Stimulated activated CD4-positive, alpha-beta T cell treated with anti-CD3 and anti-CD28 coated beads, Interleukin-1b, Interleukin-23, amount 100 ng/mL, for 4 hours (primary cell): Measurements from ENCODE around the gene SVOP.

Experiments
- DNase-seq, 2 donors: peaks; one replicate each; pipeline ENCODE4 v3.0.0-alpha.2; 2020; ENCODE audit warnings: low read depth in 2 of 2

SVOP gene

DNA sequence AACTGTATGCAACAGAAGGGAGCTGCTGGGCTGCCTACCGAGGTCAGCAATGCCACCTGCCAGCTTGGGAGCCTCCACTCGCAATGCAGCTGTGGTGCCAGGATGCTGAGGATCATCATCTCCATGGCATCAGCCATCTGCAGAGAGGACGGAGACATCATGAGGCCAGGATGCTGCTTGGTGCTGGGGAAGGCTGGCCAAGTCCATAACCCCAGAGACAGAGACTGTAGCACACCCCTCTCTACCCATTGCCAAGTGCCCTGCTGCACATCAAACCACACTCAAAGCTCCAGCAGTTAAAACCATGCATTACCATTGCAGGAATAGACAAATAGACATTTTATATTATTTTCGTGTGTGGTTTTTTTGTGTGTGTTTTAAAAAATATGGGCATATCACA is 43.5 kb downstream of the SVOP start:
- DNase-seq: no peak

DNA sequence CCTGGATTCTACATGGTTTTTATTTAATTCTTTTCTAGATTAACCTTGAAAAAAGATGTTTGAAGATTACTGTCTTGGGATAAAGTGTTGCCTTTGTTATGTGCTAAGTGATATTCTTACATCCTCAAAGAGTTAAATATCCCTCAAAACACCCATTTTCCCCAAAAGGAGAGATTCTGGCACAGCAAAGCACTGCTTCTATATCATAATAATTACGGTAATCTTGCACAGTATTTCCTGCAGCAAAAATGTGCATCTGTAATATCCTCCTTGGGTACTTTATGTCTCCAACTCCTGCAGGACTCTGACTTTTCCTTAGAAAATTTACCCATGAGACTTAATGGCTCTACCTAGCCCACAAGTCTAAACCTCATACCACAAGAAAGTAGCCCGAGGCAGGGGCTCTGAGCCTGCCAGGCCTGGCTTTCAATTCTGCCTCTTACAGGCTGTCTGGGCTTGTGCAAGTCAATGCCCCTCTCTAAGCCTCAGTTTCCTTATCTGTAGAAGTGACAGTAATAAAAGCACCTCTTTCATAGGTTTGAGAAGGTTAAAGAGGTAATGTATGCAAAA is 45.8 kb downstream of the SVOP start:
- no peak for DNase-seq

DNA sequence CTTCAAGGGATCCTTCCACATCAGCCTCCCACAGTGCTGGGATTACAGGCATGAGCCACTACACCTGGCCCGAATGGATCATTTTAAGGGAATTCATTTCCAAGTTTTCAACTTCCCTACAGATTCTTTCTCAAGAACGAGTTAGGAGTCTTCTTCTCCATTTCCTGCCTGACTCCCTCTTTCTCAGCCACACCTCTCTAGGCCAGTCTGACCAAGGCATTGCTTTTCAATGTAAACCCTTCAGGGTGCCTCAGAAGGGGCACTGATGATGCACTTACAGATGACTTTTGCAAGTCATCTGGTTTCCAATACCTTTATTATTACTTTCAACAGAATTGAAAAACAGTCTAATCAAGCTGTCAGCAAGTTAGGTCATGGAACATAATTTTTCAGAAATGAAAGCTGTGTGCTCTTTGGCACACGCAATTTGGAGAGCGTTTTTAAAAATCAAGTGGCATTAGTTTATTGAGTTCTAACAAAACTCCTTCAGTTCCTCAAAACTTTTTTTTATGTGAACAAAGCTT is 47.2 kb downstream of the SVOP start:
- no peak for DNase-seq

DNA sequence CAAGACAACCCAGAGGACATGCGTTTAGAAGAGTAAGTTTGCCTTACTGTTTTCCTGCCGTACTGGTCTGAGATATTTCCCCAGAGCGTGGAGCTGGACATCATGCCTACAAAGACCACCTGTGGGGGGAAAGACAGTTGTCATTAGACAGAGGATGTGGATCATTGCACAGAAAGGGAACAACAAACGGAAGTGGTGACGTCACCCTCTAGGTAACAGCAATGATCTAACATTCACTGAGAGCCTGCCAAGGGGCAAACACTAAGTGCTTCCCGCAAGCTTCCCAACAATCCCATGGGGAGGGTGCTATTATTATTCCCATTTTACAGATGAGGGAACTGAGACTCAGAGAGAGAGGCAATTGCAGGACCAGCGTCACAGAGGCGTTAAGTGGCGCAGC is 48.5 kb downstream of the SVOP start:
- no peak for DNase-seq

DNA sequence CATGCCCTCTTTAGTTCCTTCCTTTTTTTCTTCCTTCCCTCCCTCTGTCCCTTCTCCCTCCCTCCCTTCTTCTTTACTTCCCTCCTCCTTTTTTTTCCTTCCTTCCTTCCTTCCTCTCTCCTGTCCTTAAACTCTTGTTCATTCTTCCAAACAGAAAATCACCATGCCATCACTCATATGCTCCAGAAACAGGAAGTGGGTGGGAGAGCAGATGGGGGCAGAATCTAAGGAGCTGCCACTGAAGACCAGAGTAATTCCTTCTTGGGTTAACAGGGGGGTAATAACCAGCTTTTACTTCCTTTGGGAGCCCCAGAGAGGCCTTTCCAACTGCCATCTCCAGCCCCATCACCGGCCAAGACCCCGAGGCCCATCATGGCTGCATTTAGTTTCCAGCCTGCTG is 51.2 kb downstream of the SVOP start:
- DNase-seq: no peak

DNA sequence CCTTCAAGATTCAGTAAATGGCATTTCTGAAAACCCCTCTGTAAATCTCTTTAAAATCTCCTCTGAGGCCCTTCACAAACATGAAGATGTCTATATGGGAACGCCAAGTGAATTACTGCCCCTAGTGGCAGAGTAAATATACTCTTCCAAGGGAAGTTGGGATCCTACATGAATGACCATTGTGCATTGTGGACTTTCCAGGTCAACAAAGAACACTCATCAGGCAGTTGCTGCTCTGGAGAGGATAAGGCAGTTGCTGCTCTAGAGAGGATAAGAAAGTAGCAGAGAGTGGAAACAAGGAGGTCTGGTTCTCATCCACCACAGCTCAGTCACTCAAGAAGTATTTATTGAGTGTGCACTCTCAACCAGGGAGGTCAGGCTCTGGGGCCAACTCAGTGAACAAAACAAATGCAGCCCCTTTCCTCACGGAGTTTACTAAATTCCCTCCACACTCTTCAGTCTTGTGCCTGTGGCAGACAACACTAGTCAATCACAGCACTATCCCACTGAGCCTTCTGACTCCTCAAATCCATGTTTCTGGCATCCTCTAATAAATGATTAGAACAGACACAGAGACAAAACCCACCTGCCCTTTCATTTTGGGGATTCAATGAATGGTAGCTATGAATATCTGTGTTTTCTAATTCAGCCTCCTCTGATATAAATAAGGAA is 52.9 kb downstream of the SVOP start:
- DNase-seq: no peak

DNA sequence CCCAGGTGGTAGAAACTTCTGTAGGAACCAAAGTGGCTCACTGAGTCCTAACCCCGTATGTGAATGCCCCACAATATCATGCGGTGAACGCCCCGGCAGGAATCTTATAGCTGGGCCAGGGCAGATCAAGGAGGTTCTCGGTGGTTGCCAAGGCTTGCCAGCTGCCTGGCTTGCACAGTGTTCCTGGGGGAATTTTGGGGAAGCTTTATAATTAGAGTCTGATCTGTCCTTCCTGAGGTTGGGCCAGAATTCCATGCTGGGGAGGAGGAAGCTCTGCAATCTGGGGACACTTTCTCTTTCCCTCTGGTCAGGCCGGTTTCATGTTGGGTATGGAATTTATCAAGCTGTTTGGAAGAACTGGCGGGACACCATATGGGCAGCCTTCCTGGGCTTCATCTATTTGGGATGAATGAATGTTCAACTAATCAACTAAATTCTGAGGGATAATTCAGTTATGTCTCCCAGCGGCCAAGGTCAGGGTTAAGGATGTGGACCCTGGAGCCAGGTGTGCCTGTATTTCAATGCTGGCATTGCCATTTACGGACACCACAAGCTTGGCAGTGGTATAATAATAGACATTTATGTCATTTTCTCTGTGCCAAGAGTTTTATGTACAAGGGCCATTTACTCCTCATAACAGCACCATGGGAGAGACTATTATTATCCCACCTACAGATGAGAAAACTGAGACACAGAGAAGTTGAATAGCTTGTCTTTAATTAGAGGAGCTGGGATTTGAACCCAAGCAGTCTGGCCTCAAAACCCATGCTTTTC is 54.3 kb downstream of the SVOP start:
- no peak for DNase-seq

DNA sequence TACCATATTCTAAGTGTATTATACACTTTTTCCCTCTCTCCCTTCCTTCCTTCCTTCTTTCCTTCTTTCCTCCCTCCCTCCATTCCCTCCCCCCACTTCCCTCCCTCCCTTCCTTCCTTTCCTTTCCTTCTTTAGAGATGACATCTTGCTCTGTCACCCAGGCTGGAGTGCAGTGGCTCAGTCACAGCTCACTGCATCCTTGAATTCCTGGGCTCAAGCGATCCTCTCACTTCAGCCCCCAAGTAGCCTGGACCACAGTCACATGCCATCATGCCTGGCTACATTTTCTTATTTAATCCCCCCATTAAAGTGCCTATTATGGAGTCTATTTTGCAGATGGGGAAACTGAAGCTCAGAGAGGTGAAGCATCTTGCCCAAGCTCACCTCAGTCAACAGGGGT is 55.0 kb downstream of the SVOP start:
- no peak for DNase-seq

DNA sequence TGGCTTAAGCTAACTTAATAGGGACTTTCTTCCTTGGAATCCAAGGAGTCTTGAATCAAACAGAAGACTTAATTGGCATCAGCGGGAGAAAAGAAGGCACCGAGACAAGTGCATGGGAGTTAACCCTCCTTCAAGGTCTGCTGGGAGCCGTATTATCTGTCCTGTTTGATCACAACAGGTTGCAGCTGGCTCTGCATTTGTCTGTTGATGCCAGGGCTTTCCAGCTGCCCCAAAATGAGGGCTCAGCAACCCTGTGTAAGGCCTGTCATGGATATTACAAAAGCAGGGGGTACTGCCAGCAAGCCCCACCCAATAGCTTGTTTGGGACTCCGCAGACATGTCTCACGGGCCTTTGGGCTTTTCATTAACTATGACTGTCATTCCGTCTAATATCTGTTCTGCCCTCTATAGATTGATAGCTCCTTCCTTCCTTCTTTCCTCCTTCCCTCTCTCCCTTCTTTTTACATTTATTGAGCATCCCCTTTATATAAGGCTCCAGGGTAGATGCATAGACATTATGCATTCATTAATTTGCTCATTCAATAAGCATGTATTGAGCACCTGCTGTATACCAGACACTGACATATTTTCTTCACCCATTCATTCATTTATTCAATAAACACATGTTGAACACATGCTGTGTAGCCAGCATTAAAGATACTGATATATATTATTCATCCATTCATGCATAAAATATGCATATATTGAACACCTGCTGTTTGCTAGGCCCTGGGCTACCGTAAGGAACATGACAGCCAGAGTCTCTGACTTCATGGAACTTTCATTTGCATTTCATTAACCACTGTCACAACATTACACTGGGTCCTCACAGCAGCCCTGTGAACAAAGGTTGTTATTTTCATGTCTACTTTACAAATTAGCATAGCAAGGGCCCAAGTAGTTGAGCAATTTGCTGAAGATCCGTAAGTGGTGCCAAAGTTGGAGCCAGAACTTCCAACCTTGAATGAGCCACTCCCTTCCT is 56.2 kb downstream of the SVOP start:
- DNase-seq: no peak

DNA sequence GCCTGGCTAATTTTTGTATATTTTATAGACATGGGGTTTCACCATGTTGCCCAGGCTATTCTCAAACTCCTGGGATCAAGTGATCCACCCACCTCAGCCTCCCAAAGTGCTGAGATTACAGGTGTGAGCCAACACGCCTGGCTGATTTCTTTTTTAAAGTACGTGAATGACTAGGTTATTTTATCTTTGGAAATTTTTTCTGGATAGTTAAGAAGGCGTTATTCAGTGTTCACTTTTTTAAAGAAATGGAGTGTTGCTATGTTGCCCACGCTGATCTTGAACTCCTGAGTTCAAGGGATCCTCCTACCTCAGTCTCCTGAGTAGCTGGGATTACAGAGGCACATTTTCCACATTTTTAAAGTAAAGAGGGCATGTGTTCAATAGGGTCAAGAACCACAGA is 58.6 kb downstream of the SVOP start:
- no peak for DNase-seq

DNA sequence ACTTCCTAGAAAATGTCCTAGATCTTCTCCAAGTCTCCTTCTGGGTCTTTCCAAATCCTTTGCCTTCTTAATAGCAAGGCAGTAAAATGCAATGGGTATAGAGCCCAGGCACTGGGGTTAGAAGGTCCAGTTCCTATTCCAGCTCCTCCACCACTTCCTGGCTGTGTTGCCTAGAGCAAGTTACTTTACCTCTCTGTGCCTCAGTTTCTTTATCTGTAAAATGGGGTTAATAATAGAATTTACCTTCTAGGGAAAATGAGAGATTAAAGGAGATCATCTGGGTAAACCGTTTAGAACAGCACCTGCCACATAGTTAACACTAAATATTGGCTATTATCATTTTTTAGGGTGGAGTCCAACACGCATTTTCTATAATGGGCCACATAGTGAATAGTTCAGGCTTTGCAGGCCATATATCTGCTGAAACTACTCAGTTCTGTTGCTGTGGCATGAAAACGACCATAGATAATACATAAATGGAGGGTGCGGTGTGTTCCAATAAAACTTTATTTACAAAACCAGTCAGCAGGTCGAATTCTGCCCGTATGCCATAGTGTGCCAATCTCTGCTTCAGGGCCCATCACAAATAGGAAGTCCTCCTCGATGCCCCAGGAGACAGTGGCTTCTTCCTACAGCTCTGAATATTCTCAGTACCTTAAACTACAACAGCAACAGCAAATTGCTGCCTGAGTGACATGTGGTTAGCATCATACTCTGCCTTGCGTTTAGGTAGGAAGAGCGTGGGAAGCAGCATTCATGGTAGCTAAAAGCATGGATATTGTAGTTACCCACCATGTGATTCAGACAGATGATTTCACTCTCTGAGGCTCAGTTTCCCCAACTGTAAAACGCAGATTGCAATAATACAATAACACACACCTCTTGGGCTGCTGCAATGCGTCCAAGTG is 60.9 kb downstream of the SVOP start:
- no peak for DNase-seq

DNA sequence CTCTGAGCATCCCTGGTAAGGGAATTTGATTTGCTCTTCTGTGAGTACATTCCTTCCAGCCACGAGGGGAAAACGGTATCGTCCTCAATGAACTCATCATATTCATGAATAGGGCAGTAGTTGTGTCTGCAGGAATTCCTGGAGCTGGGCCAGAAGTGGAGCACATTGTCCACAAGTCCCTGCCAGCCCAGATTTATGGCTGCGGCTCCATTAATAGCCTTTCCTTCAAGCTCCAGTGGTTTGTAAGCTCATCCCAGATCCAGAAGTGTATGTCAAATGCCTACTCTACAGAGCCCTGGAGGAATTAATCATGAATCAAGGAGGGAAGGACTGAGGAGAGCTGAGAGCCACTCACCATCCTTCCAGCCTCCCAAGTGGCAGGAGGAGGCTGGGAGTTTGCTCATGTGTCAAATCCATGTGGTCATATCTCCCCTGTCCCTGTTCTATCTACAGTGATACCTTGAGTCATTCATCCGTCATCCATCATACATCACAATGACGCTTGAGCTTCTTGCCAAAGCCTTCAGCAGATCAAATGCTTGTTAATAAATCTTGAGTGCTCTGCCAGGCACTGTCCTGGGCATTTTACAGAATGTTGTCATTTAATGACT is 65.5 kb downstream of the SVOP start:
- no peak for DNase-seq

DNA sequence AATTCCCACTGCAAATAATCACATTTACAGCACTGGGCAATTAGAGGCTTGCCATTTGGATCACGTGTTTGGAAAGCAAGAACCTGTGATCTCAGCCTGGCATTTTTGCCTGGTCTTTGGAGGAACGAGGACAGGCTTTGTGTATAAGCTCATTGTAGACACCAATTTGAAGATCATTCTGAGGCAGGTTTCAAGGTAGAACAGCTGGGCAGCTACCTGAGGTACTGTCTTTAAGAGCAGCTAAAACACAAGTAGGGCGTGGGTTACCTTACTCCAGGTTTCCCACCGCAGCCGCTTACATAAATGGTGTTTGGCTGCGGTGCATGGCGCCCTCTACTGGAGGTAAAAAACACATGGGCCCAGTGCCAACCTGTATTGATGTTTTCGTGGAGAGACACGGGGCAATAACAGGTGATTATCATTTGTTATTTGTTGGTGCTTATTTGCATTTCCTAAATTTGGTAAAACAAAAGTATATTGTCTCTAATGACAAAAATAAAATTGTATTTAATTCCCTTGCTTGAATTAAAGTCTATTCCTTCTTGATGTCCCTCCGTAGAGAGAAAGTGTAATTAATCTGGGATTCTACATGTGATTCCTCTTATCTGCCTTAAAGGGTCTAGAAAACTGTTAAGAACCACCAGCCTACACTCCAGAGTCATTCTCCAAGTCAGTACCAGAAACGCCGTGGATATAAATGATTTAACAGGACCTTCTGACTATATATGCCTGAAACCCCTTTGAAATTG is 69.7 kb downstream of the SVOP start:
- DNase-seq: peak; percentile 34 to 56

DNA sequence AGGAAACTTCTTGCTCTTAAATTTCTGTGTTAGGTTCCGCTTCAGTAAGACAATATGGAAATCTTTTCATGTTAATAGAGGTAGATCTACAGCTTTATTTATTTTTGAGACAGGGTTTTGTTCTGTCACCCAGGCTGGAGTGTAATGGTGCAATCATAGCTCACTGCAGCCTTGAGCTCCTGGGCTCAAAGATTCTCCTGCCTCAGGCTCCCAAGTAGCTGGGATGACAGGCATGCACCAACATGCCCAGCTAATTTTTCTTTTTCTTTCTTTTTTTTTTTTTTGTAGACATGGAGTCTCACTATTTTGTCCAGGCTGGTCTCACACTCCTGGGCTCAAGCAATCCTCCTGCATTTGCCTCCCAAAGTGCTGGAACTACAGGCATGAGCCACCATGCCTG is 70.9 kb downstream of the SVOP start:
- no peak for DNase-seq

DNA sequence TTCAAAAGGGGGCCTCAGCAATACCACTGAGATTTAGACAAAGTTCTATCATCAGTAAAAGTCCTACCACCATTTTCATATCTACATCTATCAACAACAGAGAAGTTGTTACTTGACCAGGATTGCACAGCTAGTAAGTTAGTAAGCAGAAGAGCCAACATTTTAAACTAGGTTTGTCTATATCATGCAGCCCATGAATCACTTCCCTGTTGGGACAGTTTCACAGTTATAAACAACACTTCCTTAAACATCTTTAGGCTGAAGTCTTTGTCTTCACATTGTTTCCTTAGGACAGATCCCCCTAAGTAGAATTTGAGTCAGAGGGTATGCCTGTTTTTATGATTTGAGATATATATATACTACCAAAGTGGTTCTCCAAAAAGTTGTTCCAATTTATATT is 72.5 kb downstream of the SVOP start:
- no peak for DNase-seq

DNA sequence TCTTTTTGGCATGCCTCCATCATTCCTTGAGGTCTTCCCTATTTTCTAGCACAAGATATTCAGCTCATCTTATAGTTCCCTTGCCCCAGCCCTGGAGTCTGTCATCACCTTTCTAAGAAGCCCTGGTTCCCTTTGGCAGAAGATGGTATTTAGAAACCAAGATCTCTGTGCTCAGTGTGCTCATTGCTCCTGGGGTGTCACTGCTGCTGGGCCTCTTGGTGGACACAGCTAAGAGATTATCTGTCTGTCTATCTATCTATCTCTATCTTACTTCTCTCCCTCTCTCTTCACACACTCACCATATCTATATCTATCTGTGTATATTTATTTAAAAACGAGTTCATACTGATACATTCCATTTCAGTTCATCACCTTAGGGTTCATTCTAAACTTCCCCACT is 73.8 kb downstream of the SVOP start:
- no peak for DNase-seq

DNA sequence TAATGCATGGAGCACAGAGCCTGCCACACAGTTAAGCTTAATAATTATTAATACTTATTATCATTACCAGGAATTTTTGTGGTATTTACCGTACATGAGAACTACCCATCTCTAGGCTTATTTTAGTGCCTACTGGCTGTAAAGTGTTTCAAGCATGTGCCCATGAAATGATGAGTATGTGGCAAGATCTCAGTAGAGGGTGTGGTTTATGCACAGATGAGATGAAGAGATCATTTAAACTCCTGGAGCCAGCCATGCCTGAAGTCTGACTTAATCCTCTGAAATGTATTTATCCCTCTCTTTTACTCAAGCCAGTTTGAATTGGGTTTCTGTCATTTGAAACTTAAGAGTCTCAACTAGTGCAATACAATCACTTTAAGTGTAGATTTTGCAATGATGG is 80.7 kb downstream of the SVOP start:
- DNase-seq: no peak

DNA sequence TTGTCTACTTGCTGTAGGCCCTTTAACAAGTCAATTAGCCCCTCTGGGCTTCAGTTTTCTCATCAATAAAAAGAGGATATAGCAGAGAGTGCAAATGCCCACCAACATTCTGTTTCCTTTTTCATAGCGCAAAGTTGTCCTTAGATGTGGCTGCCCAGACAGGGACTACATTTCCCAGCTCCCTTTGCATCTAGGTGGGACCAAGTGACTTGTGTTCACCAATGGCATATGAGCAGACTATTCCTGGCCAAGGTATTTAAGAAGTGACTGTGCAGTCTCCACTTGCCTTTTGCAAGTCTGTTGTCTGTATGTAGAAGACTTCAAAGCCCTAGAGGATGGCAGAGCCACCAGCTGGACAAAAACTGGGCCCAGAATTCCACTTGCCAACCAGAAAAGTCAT is 81.3 kb downstream of the SVOP start:
- DNase-seq: no peak

DNA sequence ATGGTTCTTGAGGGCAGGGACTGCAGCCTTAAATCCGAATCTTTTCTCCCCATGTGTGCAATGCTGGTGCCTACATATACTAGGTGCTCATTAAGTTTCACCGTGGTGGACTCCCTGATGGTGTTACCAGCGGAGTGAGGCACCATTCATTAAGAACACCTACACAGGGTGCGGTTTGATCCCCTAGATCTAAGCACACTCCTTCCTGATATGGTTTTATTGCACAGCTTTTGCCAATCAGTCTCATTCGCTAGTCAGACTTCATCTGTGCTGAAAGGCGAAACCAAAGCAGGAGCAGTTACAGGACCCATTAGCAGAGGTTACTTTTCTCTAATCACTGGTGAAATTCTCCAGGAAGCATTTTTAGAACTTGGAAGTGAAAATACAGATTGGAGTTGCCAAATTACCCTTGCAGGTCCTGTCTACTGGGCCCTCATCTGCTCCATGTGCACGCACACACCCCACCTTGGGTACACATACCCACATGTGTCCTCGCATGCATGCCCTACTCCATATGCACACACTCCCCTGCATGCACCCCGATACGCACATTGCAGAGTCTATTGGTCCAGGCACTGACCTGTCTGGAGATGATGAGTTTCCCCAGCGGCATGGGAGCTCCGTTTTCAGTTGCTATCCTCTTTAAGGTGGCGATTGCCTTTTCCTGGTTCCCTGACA is 82.5 kb downstream of the SVOP start:
- DNase-seq: no peak
